Measurements from ENCODE around the gene CGNL1. TPM values are rescaled to one million over a fixed set of nuclear protein-coding genes. Genes with fewer than 3 reads are reported as not detected.

CGNL1 gene
- total RNA-seq, 1 donor from 2014 or later: 3.0 TPM

GRCh38 chr15:57422113-57422754 is 45.9 kb downstream of the CGNL1 start:
- H3K9me3 ChIP-seq (ENCODE audit: low read depth): no peaks in the 10 kb centered on the region
- no peaks in the 10 kb centered on the region for H4K20me1 ChIP-seq (ENCODE audit: low read depth)
- no peaks in the 10 kb centered on the region for H3K4me1 ChIP-seq
- no peaks in the 10 kb centered on the region for H3K36me3 ChIP-seq
- no peaks in the 10 kb centered on the region for H3K79me2 ChIP-seq (ENCODE audit: low read depth)
- H3K27me3 ChIP-seq: no peaks in the 10 kb centered on the region
- Mint-ChIP-seq H3K27ac (no peak overlapping the region), H3K9me3 (no peaks in the 10 kb centered on the region), H3K4me3 (no peak overlapping the region), H3K36me3 (no peaks in the 10 kb centered on the region), H3K27me3 (ENCODE audit: insufficient read depth, low read depth) (no peaks in the 10 kb centered on the region), H3K4me1 (peaks cover 12% of the 10 kb centered on the region)
- H2AFZ ChIP-seq (replicated peaks): no peak overlapping the region
- no peak overlapping the region for H3K4me2 ChIP-seq
- H3K27ac ChIP-seq: no peak overlapping the region
- no peaks in the 10 kb centered on the region for H3F3A ChIP-seq (ENCODE audit: low read depth)
- no peak for TF ChIP-seq CTCF (IDR thresholded peaks at IDR 0.05)
- no peak for TF ChIP-seq EZH2 (IDR thresholded peaks at IDR 0.05)
- no peak for TF ChIP-seq EZH2phosphoT487 (IDR thresholded peaks at IDR 0.05)
- DNase-seq (ENCODE audit: low spot score): no peak
- H3K4me3 ChIP-seq: no peak overlapping the region
- H3K9ac ChIP-seq: no peak overlapping the region

GRCh38 chr15:57423599-57424140 is 47.4 kb downstream of the CGNL1 start:
- Mint-ChIP-seq H3K27me3 (ENCODE audit: insufficient read depth, low read depth) (no peaks in the 10 kb centered on the region), H3K27ac (no peak overlapping the region), H3K36me3 (no peaks in the 10 kb centered on the region), H3K9me3 (no peaks in the 10 kb centered on the region), H3K4me1 (peaks cover 25% of the 10 kb centered on the region), H3K4me3 (no peak overlapping the region)
- TF ChIP-seq CTCF (IDR thresholded peaks at IDR 0.05) (no peak), EZH2phosphoT487 (IDR thresholded peaks at IDR 0.05) (no peak), EZH2 (IDR thresholded peaks at IDR 0.05) (no peak)
- H3K79me2 ChIP-seq (ENCODE audit: low read depth): no peaks in the 10 kb centered on the region
- no peaks in the 10 kb centered on the region for H3K27me3 ChIP-seq
- no peak for DNase-seq (ENCODE audit: low spot score)
- no peak overlapping the region for H3K4me3 ChIP-seq
- no peaks in the 10 kb centered on the region for H4K20me1 ChIP-seq (ENCODE audit: low read depth)
- H3K9me3 ChIP-seq (ENCODE audit: low read depth): no peaks in the 10 kb centered on the region
- H3F3A ChIP-seq (ENCODE audit: low read depth): no peaks in the 10 kb centered on the region
- no peaks in the 10 kb centered on the region for H3K36me3 ChIP-seq
- H2AFZ ChIP-seq (replicated peaks): no peak overlapping the region
- H3K4me2 ChIP-seq: no peak overlapping the region
- no peaks in the 10 kb centered on the region for H3K4me1 ChIP-seq
- H3K9ac ChIP-seq: no peak overlapping the region
- no peak overlapping the region for H3K27ac ChIP-seq

- Histone ChIP-seq H3K9me3 (ENCODE audit: low read depth) (no peaks in the 10 kb centered on the region), H2AFZ (replicated peaks) (no peak overlapping the region), H3K27me3 (no peaks in the 10 kb centered on the region), H3K36me3 (no peaks in the 10 kb centered on the region), H3K9ac (no peak overlapping the region), H4K20me1 (ENCODE audit: low read depth) (no peaks in the 10 kb centered on the region), H3K27ac (no peak overlapping the region), H3K79me2 (ENCODE audit: low read depth) (no peaks in the 10 kb centered on the region), H3K4me3 (no peak overlapping the region), H3F3A (ENCODE audit: low read depth) (no peaks in the 10 kb centered on the region), H3K4me1 (no peaks in the 10 kb centered on the region), H3K4me2 (no peak overlapping the region)
- H3K36me3 Mint-ChIP-seq: no peaks in the 10 kb centered on the region
- no peak for DNase-seq (ENCODE audit: low spot score)
- peaks cover 28% of the 10 kb centered on the region for H3K4me1 Mint-ChIP-seq
- TF ChIP-seq EZH2phosphoT487 (IDR thresholded peaks at IDR 0.05): no peak
- no peak for TF ChIP-seq CTCF (IDR thresholded peaks at IDR 0.05)
- TF ChIP-seq EZH2 (IDR thresholded peaks at IDR 0.05): no peak
- H3K27ac Mint-ChIP-seq: no peak overlapping the region
- H3K27me3 Mint-ChIP-seq (ENCODE audit: insufficient read depth, low read depth): no peaks in the 10 kb centered on the region
- H3K4me3 Mint-ChIP-seq: no peak overlapping the region
- no peaks in the 10 kb centered on the region for H3K9me3 Mint-ChIP-seq
Measured at GRCh38 chr15:57424628-57425405, 48.5 kb downstream of the CGNL1 start.
